Eye (tissue), 1 donor: ENCODE results near the gene ROBO2.
A peak's percentile ranks its signal among the peaks of the same experiment; 100 is the strongest.

Source experiments
- DNase-seq: peaks from one replicate; pipeline ENCODE4 v3.0.0-alpha.2; 2015

Gene ROBO2

GRCh38 chr3:77122652-77123051 lies 82.8 kb downstream of the ROBO2 start:
- DNase-seq = no peak

DNA sequence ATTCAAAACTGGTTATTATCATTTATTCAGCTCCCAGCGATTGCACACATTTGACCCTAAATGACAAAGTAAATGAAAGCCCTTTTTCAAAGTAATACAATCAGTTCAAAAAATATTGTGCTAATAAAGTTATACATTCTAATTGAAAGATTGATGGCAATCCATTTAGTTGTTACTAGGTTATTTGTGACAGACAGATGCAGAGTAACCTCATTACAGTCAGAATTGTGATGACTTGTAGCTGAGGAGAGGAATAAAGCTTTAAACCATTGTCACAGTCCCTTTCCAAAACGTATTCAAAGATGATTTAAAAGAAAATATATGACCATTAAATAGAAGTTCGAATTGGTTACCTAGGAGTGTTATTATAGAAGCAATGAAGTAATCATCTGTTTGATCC lies 86.1 kb downstream of the ROBO2 start:
- DNase-seq = no peak

DNA sequence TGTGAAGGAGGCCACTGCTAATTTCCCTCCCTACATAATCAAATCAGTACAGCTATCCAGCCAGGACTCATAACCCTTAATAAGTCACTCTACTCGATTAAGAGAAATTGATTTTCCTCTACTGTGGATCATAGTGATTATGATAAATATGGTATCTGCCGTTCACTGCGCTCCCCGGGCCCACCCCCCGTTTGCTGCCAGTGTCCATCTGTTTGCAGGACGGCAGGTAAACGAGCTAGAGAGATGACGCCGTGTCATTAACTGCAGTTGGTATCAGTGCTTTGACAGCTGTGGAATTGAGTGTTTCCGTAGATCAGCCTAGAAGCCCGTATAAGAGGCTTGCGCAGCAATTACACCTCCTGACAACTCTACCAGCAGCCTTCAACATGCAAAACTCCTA lies 94.9 kb downstream of the ROBO2 start:
- peak; percentile 45 for DNase-seq

DNA sequence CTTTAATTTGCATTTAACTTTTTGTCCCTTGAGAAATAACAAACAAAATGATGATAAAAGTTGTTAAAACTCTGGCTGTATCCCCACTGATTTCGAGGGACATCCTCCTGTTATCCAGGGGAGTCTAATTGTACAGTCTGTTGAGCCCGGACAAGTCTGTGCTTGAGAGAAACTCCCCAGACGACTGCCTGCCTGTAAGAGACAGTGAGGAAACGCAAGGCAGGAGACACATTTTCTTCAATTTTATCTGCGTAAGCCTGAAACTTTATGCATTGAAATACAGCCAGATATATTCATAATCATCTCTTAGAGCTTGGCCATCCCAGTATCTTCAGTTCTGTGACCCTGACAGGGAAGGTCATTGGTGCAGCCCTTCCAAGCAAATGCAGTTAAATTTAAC lies 97.7 kb downstream of the ROBO2 start:
- DNase-seq = no peak

DNA sequence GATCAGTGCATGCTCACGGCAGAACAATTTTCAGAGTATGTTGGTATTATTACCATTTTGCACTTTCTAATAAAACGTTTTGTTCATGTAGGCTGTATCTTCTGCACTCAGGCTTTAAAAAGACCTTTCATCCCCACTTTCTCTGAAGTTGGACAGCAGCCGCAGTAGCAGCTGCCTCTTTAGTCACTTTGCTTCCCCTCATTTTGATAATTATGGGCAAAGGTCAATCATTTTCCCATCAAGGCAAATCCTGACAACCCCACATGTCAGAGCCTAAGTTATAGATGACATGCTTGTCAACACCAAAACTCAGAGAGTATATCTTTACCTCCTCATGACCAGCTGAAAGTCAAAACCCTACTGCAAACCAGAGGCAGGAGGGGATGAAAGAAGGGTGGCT lies 99.7 kb downstream of the ROBO2 start:
- peak; percentile 51 for DNase-seq

DNA sequence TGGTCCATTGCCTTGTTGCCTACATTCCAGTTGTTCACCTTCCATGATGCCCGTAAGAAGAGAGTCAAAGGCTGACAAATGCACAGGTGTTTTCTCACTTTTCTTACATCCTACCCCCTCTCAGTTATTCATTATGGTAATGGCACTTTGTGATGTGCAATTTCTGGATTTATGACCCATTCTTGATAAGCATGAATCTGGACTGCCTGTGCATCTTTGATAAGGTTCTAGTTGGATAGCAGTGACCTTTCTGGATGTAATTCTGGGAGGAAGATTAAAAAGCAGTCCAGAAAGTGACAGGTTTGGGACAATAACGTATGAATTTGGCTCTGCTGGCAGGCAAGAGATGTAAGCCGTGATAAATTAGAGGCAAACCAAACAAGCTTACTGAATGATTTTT lies 101.5 kb downstream of the ROBO2 start:
- DNase-seq = no peak

DNA sequence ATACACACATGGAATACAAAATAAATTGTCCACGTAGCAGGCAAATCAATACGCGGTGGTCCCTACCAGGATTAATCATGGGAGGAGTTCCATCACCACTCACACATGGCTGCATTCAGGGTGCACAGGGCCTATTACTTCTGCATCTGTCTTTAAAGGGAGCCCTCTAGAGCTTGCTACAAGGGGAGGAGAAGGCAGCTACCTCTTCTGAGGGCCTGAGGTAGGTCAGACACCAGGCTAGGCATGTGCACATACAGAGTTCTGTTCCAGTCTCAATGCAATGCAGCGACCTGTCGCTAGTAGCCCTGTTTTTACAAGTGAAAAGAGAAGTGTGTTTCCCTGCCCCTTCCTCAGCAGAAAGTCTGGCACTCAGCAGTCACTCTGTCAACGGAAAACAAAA lies 102.7 kb downstream of the ROBO2 start:
- no peak for DNase-seq

DNA sequence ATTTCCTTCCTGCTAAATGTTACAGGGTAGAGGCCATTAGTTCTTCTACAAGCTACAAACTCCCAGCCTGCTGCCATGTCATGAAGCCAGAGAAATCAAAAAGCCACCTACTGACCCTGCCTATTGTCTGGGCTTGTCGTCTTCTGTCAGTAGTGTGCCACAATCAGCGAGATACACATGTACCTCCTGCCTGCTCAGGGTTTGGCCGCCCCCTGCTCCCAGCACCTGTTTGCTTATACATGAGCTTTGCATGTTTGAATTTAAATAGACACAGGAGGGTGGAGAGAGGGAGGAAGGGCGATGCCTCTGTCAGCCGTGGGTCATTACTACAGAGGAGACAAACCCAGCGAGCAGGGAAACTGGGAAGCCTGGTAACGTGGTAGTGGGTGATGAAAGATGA lies 106.1 kb downstream of the ROBO2 start:
- peak; percentile 53 for DNase-seq

- no peak for DNase-seq
These were observed 108.1 kb downstream of the ROBO2 start for GRCh38 chr3:77147836-77148578.

- DNase-seq = peak; percentile 60
These were observed 109.5 kb downstream of the ROBO2 start for GRCh38 chr3:77149382-77149781.

- DNase-seq = peak; percentile 87
These were observed 110.1 kb downstream of the ROBO2 start for GRCh38 chr3:77150028-77150427.

- DNase-seq = no peak
These were observed 110.9 kb downstream of the ROBO2 start for GRCh38 chr3:77150759-77151158.

GRCh38 chr3:77158730-77159581 lies 119.1 kb downstream of the ROBO2 start:
- DNase-seq = peak; percentile 90

GRCh38 chr3:77160931-77161497 lies 121.1 kb downstream of the ROBO2 start:
- DNase-seq = peak; percentile 62

- peak; percentile 51 for DNase-seq
These were observed 129.9 kb downstream of the ROBO2 start for GRCh38 chr3:77169823-77170222.

DNA sequence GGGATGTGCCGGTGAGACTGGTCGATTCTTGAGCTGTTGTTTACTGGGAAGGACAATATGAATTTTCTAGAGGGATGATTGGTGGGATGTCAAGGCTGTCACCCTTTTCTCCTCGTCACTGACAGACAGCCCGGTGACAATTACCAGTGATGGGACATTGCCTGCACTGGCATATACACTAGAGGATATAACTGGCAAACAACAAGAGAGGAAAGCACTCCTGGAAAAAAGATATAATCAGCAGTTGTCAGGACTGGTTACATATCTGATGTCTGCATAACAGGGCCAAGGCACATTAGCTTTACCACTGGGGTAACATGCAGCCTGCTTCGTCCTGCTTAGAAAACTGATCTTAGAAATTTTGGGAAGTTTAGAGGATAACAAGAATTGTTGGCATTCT lies 131.1 kb downstream of the ROBO2 start:
- peak; percentile 71 for DNase-seq

GRCh38 chr3:77179762-77180161 lies 139.9 kb downstream of the ROBO2 start:
- peak; percentile 39 for DNase-seq

- no peak for DNase-seq
These were observed 142.4 kb downstream of the ROBO2 start for GRCh38 chr3:77182341-77182740.

DNA sequence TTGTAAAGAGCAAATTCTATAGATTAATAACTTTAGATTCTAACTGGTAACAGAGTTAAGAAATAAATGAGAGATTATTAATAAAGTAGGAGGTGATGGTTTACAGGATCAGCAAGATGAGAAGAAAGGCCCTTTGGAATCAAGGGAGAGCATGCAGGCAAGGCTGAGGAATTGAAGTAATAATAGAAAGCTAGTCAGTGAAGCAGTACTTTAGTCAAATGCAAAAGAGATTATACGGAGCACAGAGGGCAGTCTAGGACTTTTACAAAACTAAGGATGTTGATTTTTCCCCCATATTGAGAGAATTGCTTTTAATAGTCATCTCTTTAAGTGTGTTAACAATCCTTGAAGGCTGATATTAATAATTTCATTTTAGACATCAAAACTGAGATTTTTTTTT lies 146.4 kb downstream of the ROBO2 start:
- no peak for DNase-seq

GRCh38 chr3:77186728-77187127 lies 146.8 kb downstream of the ROBO2 start:
- no peak for DNase-seq

- no peak for DNase-seq
These were observed 148.3 kb downstream of the ROBO2 start for GRCh38 chr3:77188210-77188609.

DNA sequence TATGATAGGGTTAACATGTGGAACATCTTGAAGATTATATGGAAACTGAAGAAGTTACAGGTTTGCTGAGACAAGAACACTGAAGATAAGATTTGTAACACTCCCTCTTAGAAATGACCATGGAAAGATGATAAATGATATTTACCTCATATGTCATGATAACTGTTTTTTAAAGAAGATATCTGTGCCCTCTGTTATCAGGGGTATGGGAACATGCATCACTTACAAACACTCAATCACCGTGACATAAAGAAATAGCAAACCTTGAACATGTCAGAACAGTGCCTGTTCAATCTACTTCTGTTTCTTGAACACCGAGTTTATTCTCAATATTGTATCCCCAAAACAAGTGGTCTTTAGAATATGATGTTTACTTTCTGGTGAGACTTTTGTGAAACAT lies 149.4 kb downstream of the ROBO2 start:
- no peak for DNase-seq

- DNase-seq = no peak
These were observed 149.8 kb downstream of the ROBO2 start for GRCh38 chr3:77189684-77190083.

DNA sequence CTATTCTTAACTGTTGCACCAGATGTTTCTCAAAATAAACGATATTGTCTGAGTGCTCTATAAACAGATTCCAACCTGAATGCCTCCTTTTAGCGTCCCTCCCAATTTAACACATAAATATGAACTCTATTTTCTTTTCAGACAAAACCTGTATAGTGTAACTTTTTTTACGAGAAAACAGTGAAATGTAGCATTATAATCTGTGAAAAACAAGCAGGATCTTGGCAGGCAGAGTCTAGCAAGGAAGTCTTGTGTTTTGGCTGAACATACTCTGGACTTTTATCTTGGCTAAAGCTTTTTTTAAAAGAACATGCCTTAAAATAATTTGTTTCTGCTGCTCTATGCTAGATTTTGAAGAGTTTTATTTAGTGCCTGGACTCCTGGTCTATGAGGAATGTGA lies 150.5 kb downstream of the ROBO2 start:
- no peak for DNase-seq
